Embryonic facial prominence (tissue), 1 donor: Measurements from ENCODE around the gene SLC4A3.

ENCODE experiments used
- DNase-seq: peaks from one replicate; pipeline ENCODE4 v3.0.0-alpha.2; 2016; ENCODE audit errors: extremely low spot score

SLC4A3 gene

GRCh38 chr2:219633276-219634065 lies 6.0 kb downstream of the SLC4A3 start:
- no peak for DNase-seq

GRCh38 chr2:219634171-219634940 lies 6.9 kb downstream of the SLC4A3 start:
- DNase-seq: no peak

- no peak for DNase-seq
Observed at GRCh38 chr2:219634951-219635751, 7.7 kb downstream of the SLC4A3 start.

- DNase-seq: no peak
Observed at GRCh38 chr2:219636144-219636915, 8.9 kb downstream of the SLC4A3 start.

- DNase-seq: no peak
Observed at GRCh38 chr2:219636941-219637841, 9.8 kb downstream of the SLC4A3 start.

GRCh38 chr2:219637842-219638185 lies 10.4 kb downstream of the SLC4A3 start:
- no peak for DNase-seq

- DNase-seq: no peak
Observed at GRCh38 chr2:219638217-219638947, 11.0 kb downstream of the SLC4A3 start.

GRCh38 chr2:219638948-219639755 lies 11.7 kb downstream of the SLC4A3 start:
- DNase-seq: no peak

GRCh38 chr2:219641390-219642068 lies 14.1 kb downstream of the SLC4A3 start:
- no peak for DNase-seq

GRCh38 chr2:219642069-219642454 lies 14.6 kb downstream of the SLC4A3 start:
- DNase-seq: no peak

- DNase-seq: peak; percentile 90
Observed at GRCh38 chr2:219642465-219643083, 15.1 kb downstream of the SLC4A3 start.

GRCh38 chr2:219643084-219643473 lies 15.6 kb downstream of the SLC4A3 start:
- DNase-seq: no peak

GRCh38 chr2:219643788-219644398 lies 16.5 kb downstream of the SLC4A3 start:
- DNase-seq: no peak

- no peak for DNase-seq
Observed at GRCh38 chr2:219644801-219645480, 17.5 kb downstream of the SLC4A3 start.

GRCh38 chr2:219645631-219646527 lies 18.4 kb downstream of the SLC4A3 start:
- no peak for DNase-seq

GRCh38 chr2:219648176-219648575 lies 20.7 kb downstream of the SLC4A3 start:
- DNase-seq: no peak
